ENCODE results near the gene PIR. TPM values are rescaled to one million over a fixed set of nuclear protein-coding genes. Genes with fewer than 3 reads are reported as not detected.
A peak's percentile ranks its signal among the peaks of the same experiment; 100 is the strongest.

PIR gene
- total and polyA plus RNA-seq, 9 of the 15 experiments (the other 6 are each of a cell fraction or from before 2014, with no cell fraction given): 7.5 to 29.8 (median 11.5) TPM

DNA sequence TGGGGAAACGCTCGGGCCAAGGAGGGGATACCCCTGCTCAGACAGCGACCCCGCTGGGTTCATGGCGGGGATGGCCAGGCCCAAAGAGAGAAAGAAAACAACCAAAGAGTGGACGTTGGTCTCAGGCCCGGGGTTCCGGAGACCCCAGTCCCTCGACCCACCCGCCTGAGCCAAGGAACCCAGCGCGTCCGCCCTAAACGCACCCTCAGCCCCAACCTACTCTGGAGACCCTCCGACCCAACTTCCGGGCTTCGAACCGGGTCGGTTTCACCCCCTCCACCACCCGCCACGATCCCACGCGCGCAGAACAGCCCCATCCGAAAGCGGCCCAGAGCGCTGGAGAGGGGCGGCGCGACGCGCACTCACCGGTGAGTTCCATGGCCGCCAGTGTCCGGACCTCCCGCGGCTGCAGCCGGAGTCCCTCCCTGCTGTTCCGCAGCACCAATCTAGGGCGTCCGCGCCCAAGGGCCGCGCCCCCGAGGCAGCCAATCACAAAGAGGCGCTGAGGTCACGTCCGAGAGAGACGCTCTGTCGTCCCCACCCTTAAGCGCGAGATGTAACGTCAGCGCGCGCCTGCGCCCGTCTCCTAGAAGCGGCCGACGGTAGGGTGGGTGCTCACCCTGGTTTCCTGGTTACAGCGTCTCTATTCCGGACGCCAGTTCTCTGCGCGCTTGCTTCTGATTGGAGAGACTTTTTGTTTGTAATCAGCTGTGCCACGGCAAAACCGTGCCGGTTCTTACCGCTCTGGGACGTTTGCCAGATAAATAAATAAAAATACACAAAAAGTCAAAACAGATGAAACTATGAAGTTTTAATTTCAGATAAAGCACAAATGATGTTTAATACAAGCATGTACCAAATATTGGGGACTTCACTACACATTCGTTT lies 157.8 kb downstream of the PIR start, which contains the start of gene PIGA (continued):
- TF ChIP-seq, protein P1, sequence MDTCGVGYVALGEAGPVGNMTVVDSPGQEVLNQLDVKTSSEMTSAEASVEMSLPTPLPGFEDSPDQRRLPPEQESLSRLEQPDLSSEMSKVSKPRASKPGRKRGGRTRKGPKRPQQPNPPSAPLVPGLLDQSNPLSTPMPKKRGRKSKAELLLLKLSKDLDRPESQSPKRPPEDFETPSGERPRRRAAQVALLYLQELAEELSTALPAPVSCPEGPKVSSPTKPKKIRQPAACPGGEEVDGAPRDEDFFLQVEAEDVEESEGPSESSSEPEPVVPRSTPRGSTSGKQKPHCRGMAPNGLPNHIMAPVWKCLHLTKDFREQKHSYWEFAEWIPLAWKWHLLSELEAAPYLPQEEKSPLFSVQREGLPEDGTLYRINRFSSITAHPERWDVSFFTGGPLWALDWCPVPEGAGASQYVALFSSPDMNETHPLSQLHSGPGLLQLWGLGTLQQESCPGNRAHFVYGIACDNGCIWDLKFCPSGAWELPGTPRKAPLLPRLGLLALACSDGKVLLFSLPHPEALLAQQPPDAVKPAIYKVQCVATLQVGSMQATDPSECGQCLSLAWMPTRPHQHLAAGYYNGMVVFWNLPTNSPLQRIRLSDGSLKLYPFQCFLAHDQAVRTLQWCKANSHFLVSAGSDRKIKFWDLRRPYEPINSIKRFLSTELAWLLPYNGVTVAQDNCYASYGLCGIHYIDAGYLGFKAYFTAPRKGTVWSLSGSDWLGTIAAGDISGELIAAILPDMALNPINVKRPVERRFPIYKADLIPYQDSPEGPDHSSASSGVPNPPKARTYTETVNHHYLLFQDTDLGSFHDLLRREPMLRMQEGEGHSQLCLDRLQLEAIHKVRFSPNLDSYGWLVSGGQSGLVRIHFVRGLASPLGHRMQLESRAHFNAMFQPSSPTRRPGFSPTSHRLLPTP (IDR thresholded peaks at IDR 0.05; ENCODE audit: borderline replicate concordance, extremely low read depth, insufficient read length): no peak
- no peak for TF ChIP-seq RBM14 (IDR thresholded peaks at IDR 0.05; ENCODE audit: borderline replicate concordance, insufficient read depth, low read depth, low read length)
- no peak for TF ChIP-seq TEAD4 (IDR thresholded peaks at IDR 0.05; ENCODE audit: low read length)
- TF ChIP-seq TEAD4 (CRISPR knock-in tag; IDR thresholded peaks at IDR 0.05; ENCODE audit: borderline replicate concordance): no peak
- TF ChIP-seq ZNF24 (IDR thresholded peaks at IDR 0.05): no peak
- TF ChIP-seq, protein P2, sequence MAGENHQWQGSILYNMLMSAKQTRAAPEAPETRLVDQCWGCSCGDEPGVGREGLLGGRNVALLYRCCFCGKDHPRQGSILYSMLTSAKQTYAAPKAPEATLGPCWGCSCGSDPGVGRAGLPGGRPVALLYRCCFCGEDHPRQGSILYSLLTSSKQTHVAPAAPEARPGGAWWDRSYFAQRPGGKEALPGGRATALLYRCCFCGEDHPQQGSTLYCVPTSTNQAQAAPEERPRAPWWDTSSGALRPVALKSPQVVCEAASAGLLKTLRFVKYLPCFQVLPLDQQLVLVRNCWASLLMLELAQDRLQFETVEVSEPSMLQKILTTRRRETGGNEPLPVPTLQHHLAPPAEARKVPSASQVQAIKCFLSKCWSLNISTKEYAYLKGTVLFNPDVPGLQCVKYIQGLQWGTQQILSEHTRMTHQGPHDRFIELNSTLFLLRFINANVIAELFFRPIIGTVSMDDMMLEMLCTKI (IDR thresholded peaks at IDR 0.05; ENCODE audit: partially characterized antibody): no peak
- TF ChIP-seq BCL6 (CRISPR knock-in tag; IDR thresholded peaks at IDR 0.05): no peak
- no peak for TF ChIP-seq ETV6 (IDR thresholded peaks at IDR 0.05; ENCODE audit: borderline replicate concordance in 1 of 2, low read depth in 2 of 2, low read length in 1 of 2)
- no peak for TF ChIP-seq ETV6 (CRISPR knock-in tag; IDR thresholded peaks at IDR 0.05; ENCODE audit: borderline replicate concordance)
- no peak for TF ChIP-seq SMARCA4 (IDR thresholded peaks at IDR 0.05)
- TF ChIP-seq ZNF695 (CRISPR knock-in tag; IDR thresholded peaks at IDR 0.05): no peak
- TF ChIP-seq BRD9 (IDR thresholded peaks at IDR 0.05; ENCODE audit: low read depth, partially characterized antibody): no peak
- no peak for TF ChIP-seq ZNF780A (CRISPR knock-in tag; IDR thresholded peaks at IDR 0.05)
- no peak for TF ChIP-seq KLF13 (tag; IDR thresholded peaks at IDR 0.05; ENCODE audit: borderline replicate concordance, low read depth)
- TF ChIP-seq MAFF (IDR thresholded peaks at IDR 0.05; ENCODE audit: low read length): no peak
- TF ChIP-seq NEUROD1 (IDR thresholded peaks at IDR 0.05; ENCODE audit: borderline replicate concordance, low read depth, low read length, partially characterized antibody): peak; percentile 29
- peak in 1 of 2 experiments; percentile 30; a peak in 1 of 4 replicates for TF ChIP-seq MAZ (CRISPR knock-in tag; conservative IDR thresholded peaks at IDR 0.05 in 1 of 2, IDR thresholded peaks at IDR 0.05 in 1 of 2)
- TF ChIP-seq, protein P3, sequence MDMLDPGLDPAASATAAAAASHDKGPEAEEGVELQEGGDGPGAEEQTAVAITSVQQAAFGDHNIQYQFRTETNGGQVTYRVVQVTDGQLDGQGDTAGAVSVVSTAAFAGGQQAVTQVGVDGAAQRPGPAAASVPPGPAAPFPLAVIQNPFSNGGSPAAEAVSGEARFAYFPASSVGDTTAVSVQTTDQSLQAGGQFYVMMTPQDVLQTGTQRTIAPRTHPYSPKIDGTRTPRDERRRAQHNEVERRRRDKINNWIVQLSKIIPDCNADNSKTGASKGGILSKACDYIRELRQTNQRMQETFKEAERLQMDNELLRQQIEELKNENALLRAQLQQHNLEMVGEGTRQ (CRISPR knock-in tag; IDR thresholded peaks at IDR 0.05): no peak
- no peak for TF ChIP-seq ZKSCAN8 (CRISPR knock-in tag; IDR thresholded peaks at IDR 0.05)
- TF ChIP-seq, protein P4, sequence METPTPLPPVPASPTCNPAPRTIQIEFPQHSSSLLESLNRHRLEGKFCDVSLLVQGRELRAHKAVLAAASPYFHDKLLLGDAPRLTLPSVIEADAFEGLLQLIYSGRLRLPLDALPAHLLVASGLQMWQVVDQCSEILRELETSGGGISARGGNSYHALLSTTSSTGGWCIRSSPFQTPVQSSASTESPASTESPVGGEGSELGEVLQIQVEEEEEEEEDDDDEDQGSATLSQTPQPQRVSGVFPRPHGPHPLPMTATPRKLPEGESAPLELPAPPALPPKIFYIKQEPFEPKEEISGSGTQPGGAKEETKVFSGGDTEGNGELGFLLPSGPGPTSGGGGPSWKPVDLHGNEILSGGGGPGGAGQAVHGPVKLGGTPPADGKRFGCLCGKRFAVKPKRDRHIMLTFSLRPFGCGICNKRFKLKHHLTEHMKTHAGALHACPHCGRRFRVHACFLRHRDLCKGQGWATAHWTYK (CRISPR knock-in tag; IDR thresholded peaks at IDR 0.05): no peak
- no peak for TF ChIP-seq ZEB2 (IDR thresholded peaks at IDR 0.05)
- TF ChIP-seq ZBTB1 (CRISPR knock-in tag; IDR thresholded peaks at IDR 0.05; ENCODE audit: borderline replicate concordance, low read depth): no peak
